Nephron (organoid): ENCODE measurements around the gene FOXM1.
A peak's percentile ranks its signal among the peaks of the same experiment; 100 is the strongest.

Experiments used
- H3K27ac Mint-ChIP-seq, 3 experiments: 2 replicates each; pipeline ENCODE4 v1.8.0; 2020; ENCODE audit warnings: mixed read lengths in 3 of 3, mild to moderate bottlenecking in 2 of 3, moderate library complexity in 1 of 3
- H3K27me3 Mint-ChIP-seq: 2 replicates; pipeline ENCODE4 v1.8.0; 2021; ENCODE audit warnings: low read depth, mild to moderate bottlenecking, moderate library complexity, mixed read lengths
- H3K36me3 Mint-ChIP-seq: 2 replicates; pipeline ENCODE4 v1.8.0; 2020; ENCODE audit warnings: low read depth, mixed read lengths
- H3K4me1 Mint-ChIP-seq: 2 replicates; pipeline ENCODE4 v1.8.0; 2020; ENCODE audit warnings: mixed read lengths
- H3K4me3 Mint-ChIP-seq, 3 experiments: 2 replicates each; pipeline ENCODE4 v1.8.0; 2020; ENCODE audit warnings: mild to moderate bottlenecking in 3 of 3, mixed read lengths in 3 of 3, moderate library complexity in 2 of 3
- H3K9me3 Mint-ChIP-seq: 2 replicates; pipeline ENCODE4 v1.8.0; 2020; ENCODE audit warnings: mixed read lengths
- TF ChIP-seq, protein P1 (sequence below), 3 experiments: fragments of 200-600 bp; sonication (generic); IDR thresholded peaks; one replicate each; pipeline ENCODE4 v1.5.0; 2021; ENCODE audit warnings: antibody characterized with exemption in 3 of 3; ENCODE audit not compliant: unreplicated experiment in 3 of 3

FOXM1 gene

DNA sequence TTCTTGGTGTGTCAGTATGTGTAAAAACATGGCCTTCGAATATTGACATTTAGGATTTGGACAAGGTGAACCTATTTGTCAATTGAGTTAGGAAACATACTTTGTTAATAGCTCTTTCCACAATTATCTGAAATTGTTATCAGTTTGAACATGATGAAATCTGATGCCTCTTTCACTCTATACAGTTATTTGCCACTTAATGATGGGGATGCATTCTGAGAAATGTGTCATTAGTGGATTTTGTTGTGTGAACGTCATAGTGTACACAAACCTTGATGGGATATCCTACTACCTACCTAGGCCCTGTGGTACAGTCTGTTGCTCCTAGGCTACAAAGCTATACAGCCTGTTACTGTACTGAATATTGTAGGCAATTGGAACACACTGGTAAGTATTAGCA lies 18.5 kb upstream of the FOXM1 start:
- TF ChIP-seq, protein P1, sequence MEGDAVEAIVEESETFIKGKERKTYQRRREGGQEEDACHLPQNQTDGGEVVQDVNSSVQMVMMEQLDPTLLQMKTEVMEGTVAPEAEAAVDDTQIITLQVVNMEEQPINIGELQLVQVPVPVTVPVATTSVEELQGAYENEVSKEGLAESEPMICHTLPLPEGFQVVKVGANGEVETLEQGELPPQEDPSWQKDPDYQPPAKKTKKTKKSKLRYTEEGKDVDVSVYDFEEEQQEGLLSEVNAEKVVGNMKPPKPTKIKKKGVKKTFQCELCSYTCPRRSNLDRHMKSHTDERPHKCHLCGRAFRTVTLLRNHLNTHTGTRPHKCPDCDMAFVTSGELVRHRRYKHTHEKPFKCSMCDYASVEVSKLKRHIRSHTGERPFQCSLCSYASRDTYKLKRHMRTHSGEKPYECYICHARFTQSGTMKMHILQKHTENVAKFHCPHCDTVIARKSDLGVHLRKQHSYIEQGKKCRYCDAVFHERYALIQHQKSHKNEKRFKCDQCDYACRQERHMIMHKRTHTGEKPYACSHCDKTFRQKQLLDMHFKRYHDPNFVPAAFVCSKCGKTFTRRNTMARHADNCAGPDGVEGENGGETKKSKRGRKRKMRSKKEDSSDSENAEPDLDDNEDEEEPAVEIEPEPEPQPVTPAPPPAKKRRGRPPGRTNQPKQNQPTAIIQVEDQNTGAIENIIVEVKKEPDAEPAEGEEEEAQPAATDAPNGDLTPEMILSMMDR (IDR thresholded peaks at IDR 0.05; ENCODE audit: unreplicated experiment in 3 of 3): no peak
- no peaks in the 10 kb centered on the region for H3K9me3 Mint-ChIP-seq
- no peaks in the 10 kb centered on the region for H3K27me3 Mint-ChIP-seq
- H3K36me3 Mint-ChIP-seq: no peaks in the 10 kb centered on the region
- peaks cover 36% of the 10 kb centered on the region for H3K4me1 Mint-ChIP-seq
- H3K27ac Mint-ChIP-seq: peak overlapping the region in 1 of 3 experiments; percentile 20
- H3K4me3 Mint-ChIP-seq: peak overlapping the region in 1 of 3 experiments; percentile 24

- Mint-ChIP-seq H3K9me3 (no peaks in the 10 kb centered on the region), H3K36me3 (no peaks in the 10 kb centered on the region), H3K4me3 (peak overlapping the region in 2 of 3 experiments; percentile 24 to 51), H3K27me3 (no peaks in the 10 kb centered on the region), H3K27ac (peak overlapping the region; percentile 20 to 62 (median 50)), H3K4me1 (peaks cover 40% of the 10 kb centered on the region)
- TF ChIP-seq, protein P1 (IDR thresholded peaks at IDR 0.05; ENCODE audit: unreplicated experiment in 3 of 3): no peak
Measured at GRCh38 chr12:2895051-2895451, 18.1 kb upstream of the FOXM1 start.

DNA sequence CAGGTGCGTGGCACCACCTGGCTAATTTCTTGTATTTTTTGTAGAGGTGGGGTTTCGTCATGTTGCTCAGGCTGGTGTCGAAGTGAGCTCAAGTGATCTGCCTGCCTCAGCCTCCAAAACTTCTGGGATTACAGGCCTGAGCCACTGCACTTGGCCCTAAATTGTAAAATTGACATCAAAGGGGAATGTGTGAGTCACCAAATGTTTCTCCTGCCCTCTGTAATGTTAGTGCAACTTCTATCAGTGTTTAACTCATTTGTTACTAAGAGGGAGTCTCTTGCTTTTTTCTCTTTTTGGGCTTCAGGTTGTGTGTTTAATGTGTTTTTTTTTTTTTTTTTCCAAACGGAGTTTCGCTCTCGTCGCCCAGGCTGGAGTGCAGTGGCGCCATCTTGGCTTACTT lies 16.0 kb upstream of the FOXM1 start:
- H3K9me3 Mint-ChIP-seq: no peaks in the 10 kb centered on the region
- H3K27ac Mint-ChIP-seq: peak overlapping the region; percentile 41 to 58 (median 56)
- peaks cover 47% of the 10 kb centered on the region for H3K4me1 Mint-ChIP-seq
- peak overlapping the region; percentile 72 to 87 (median 83) for H3K4me3 Mint-ChIP-seq
- no peaks in the 10 kb centered on the region for H3K27me3 Mint-ChIP-seq
- TF ChIP-seq, protein P1 (IDR thresholded peaks at IDR 0.05; ENCODE audit: unreplicated experiment in 3 of 3): no peak
- H3K36me3 Mint-ChIP-seq: peaks cover 9% of the 10 kb centered on the region

GRCh38 chr12:2892246-2892645 lies 15.3 kb upstream of the FOXM1 start:
- peaks cover 16% of the 10 kb centered on the region for H3K36me3 Mint-ChIP-seq
- no peaks in the 10 kb centered on the region for H3K27me3 Mint-ChIP-seq
- H3K4me1 Mint-ChIP-seq: peaks cover 47% of the 10 kb centered on the region
- TF ChIP-seq, protein P1 (IDR thresholded peaks at IDR 0.05; ENCODE audit: unreplicated experiment in 3 of 3): no peak
- no peaks in the 10 kb centered on the region for H3K9me3 Mint-ChIP-seq
- peak overlapping the region; percentile 92 to 98 (median 96) for H3K4me3 Mint-ChIP-seq
- H3K27ac Mint-ChIP-seq: peak overlapping the region in 2 of 3 experiments; percentile 93

DNA sequence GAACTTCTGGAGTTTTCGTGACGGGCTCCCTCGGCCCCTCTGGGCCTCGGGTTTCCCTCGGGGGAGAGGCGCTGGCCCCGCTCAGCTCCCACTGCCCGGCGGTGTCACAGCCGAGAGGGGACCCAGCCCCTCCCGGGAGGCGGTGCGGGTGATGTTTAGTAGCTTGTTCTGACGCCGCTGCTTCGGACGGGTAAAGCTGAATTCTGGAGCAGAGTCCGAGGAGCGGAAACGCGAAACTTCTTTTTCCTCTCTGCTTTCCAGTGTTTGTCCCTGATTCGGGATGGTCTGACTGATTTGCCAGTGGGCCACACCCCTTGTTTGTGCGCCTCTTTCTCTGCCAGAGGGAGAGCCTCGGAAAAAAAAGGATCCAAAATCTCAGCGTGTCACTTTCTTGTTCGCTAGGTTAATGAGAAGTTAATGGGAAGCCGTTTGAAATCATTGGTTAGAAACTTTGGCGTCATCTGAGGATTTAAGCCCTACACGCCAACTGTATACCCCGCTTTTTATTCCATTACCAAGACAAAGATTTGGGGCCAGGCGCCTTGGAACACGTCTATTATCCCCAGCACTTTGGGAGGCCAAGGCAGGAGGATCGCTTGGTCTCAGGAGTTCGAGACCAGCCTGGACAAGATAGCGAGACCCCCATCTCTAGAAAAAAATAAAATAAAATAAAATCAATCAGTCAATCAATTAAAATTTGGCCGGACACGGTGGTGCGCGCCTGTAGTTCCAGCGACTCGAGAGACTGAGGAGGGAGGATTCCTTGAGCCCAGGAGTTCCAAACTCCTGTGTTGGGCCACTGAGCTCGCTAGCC lies 14.5 kb upstream of the FOXM1 start:
- Mint-ChIP-seq H3K27me3 (no peaks in the 10 kb centered on the region), H3K4me3 (peak overlapping the region; percentile 92 to 98 (median 96)), H3K36me3 (peaks cover 16% of the 10 kb centered on the region), H3K9me3 (no peaks in the 10 kb centered on the region), H3K27ac (peak overlapping the region; percentile 93 to 96 (median 93)), H3K4me1 (peaks cover 46% of the 10 kb centered on the region)
- TF ChIP-seq, protein P1 (IDR thresholded peaks at IDR 0.05; ENCODE audit: unreplicated experiment in 3 of 3): no peak
